ENCODE measurements around the gene FAM174B. TPM values are rescaled to one million over a fixed set of nuclear protein-coding genes. Genes with fewer than 3 reads are reported as not detected.
A peak's percentile ranks its signal among the peaks of the same experiment; 100 is the strongest.

FAM174B gene
- 19.8 and 20.0 TPM in 2 replicates for total RNA-seq (2013; cell fraction: nucleolus; rRNA removed)
- total RNA-seq (2014; rRNA removed), result 3.0 and 4.1 TPM in 2 replicates
- total RNA-seq (2014; rRNA removed; fragmentation: Illumina TruSeq; extraction: Trizol), result 2.8 and 3.9 TPM in 2 replicates
- total RNA-seq (2021), result 8.0 and 10.7 TPM in 2 replicates
- 11.6 TPM for polyA plus RNA-seq (2011; ENCODE audit: low read depth)
- 12.1 and 15.9 TPM in 2 replicates for polyA plus RNA-seq (2011; rRNA removed)
- 12.6 and 20.8 TPM in 2 replicates for polyA plus RNA-seq (2011; cell fraction: cytosol; rRNA removed)
- polyA plus RNA-seq (2011; cell fraction: nucleus; rRNA removed), result 5.0 and 7.8 TPM in 2 replicates
- 27.8 and 39.8 TPM in 2 replicates for polyA plus RNA-seq (2012)
- polyA plus RNA-seq (2014; fragmentation: Illumina TruSeq; extraction: Trizol), result 6.6 and 7.0 TPM in 2 replicates
- 1 to 10 TPM in 1 of 2 experiments, under 1 TPM in 1; 0.71 to 2.4 TPM for polyA plus RNA-seq (2014; fragmentation: Nextera tagmentation; extraction: Ambion mirVana)
- 4.3 and 5.3 TPM in 2 replicates for polyA plus RNA-seq (2014; rRNA removed)
- 1 to 10 TPM; 4.1 to 6.5 TPM for polyA plus RNA-seq (2016; fragmentation: Nextera tagmentation; extraction: Ambion mirVana)
- 20.9 and 22.8 TPM in 2 replicates for polyA minus RNA-seq (2011; rRNA and poly(A)+ RNA removed)
- polyA minus RNA-seq (2011; cell fraction: cytosol; rRNA and poly(A)+ RNA removed), result 5.3 and 10.3 TPM in 2 replicates
- 7.4 and 21.9 TPM in 2 replicates for polyA minus RNA-seq (2011; cell fraction: nucleus; rRNA and poly(A)+ RNA removed)
- Bru-seq, nascent RNA, result percentile 83 among the genes with signal in this experiment
- BruChase-seq, experiment 1, labeled RNA remaining after a 6-hour chase, result percentile 68 among the genes with signal in this experiment
- percentile 72 among the genes with signal in this experiment for BruChase-seq, experiment 2, labeled RNA remaining after a 2-hour chase
- long read RNA-seq, experiment 1, transcript FAM174B-201 (3 exons, 2,792 nt), result major isoform, 11 of 13 reads
- long read RNA-seq, experiment 1, partial matches to known transcripts, result 1 of 13 reads
- long read RNA-seq, experiment 1, other reads (novel, unspliced or antisense), result 1 of 13 reads
- long read RNA-seq, experiment 2, partial matches to known transcripts, result 0 of 5 reads
- long read RNA-seq, experiment 2, other reads (novel, unspliced or antisense), result 4 of 5 reads

GRCh38 chr15:92655178-92655995 lies at the start of gene FAM174B:
TSS of gene FAM174B (minus strand) at chr15:92655775.
- no peaks in the 10 kb centered on the region; a peak in 1 of 4 replicates for H3K36me3 ChIP-seq (ENCODE audit: control insufficient read depth in 2 of 2, insufficient read depth in 2 of 2, low read length in 1 of 2)
- peak within 1 kb of the TSS; percentile 78 for H2AFZ ChIP-seq (ENCODE audit: control insufficient read depth, low read depth, low read length)
- no peaks in the 10 kb centered on the region for H4K20me1 ChIP-seq (ENCODE audit: control insufficient read depth, insufficient read depth)
- BruUV-seq (replicated peaks), result no TSS peak
- peak within 1 kb of the TSS; percentile 51 for H3K9ac ChIP-seq (ENCODE audit: control insufficient read depth, insufficient read depth, low read length)
- peak within 1 kb of the TSS; percentile 65 for H3K4me3 ChIP-seq
- ATAC-seq (peak; percentile 76), DNase-seq (ENCODE audit: low read depth, low spot score) (no peak), FAIRE-seq (no peak)
- peak within 1 kb of the TSS; percentile 60 for H3K4me2 ChIP-seq (ENCODE audit: control insufficient read depth, insufficient read depth)
- ChIA-PET RAD21 (ENCODE audit: unreplicated experiment) (interaction anchor here (0.6 to 2.5 kb wide), 3 partner anchors 9 to 54 kb away, joined by 3 to 11 read pairs (median 3); no protein-coding TSS in a partner anchor), SMC1A (ENCODE audit: uncharacterized antibody, unreplicated experiment) (interaction anchor here (0.5 to 1.7 kb wide), 6 partner anchors 9 to 38 kb away, joined by 3 to 9 read pairs (median 4); no protein-coding TSS in a partner anchor), CTCF (interaction anchor here (1.4 to 1.5 kb wide), 3 partner anchors 10 to 42 kb away, joined by 3 to 7 read pairs (median 4); no protein-coding TSS in a partner anchor), POLR2A (interaction anchor here (5.6 kb wide), 1 partner anchor 9 kb away, joined by 25 read pairs; no protein-coding TSS in a partner anchor)
- peak within 1 kb of the TSS; percentile 38 for H3K27ac ChIP-seq (ENCODE audit: control insufficient read depth, insufficient read depth)
- WGBS (ENCODE audit: insufficient coverage, insufficient replicate concordance, low lambda C conversion rate, missing lambda C conversion rate), result 6% methylated on average over 81 of the region's 100 CpGs
- H3K27me3 ChIP-seq (replicated peaks in 1 of 2; ENCODE audit: control insufficient read depth in 2 of 2, insufficient read depth in 2 of 2, low read length in 1 of 2), result no peaks in the 10 kb centered on the region
- peaks cover 41% of the 10 kb centered on the region for H3K79me2 ChIP-seq (ENCODE audit: control insufficient read depth, insufficient read depth, low read length)
- in situ Hi-C loops (cut with MboI) (loop anchor here (10.0 kb wide), 1 partner anchor 259 kb away; no protein-coding TSS in a partner anchor), intact Hi-C loops (cut with micrococcal nuclease; ENCODE audit: unreplicated experiment) (no loop called here)
- H3K4me1 ChIP-seq (ENCODE audit: control insufficient read depth, insufficient read depth, low read length), result peaks cover 4% of the 10 kb centered on the region; the same call in 1 of the 2 replicates
- H3K9me3 ChIP-seq (replicated peaks; ENCODE audit: control insufficient read depth, insufficient read depth, low read length), result peaks cover 6% of the 10 kb centered on the region; the same call in 2 of the 3 replicates
- TF ChIP-seq, protein P1, sequence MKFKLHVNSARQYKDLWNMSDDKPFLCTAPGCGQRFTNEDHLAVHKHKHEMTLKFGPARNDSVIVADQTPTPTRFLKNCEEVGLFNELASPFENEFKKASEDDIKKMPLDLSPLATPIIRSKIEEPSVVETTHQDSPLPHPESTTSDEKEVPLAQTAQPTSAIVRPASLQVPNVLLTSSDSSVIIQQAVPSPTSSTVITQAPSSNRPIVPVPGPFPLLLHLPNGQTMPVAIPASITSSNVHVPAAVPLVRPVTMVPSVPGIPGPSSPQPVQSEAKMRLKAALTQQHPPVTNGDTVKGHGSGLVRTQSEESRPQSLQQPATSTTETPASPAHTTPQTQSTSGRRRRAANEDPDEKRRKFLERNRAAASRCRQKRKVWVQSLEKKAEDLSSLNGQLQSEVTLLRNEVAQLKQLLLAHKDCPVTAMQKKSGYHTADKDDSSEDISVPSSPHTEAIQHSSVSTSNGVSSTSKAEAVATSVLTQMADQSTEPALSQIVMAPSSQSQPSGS (IDR thresholded peaks at IDR 0.05; ENCODE audit: low read length), result no peak
- TF ChIP-seq, protein P2, sequence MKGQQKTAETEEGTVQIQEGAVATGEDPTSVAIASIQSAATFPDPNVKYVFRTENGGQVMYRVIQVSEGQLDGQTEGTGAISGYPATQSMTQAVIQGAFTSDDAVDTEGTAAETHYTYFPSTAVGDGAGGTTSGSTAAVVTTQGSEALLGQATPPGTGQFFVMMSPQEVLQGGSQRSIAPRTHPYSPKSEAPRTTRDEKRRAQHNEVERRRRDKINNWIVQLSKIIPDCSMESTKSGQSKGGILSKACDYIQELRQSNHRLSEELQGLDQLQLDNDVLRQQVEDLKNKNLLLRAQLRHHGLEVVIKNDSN (IDR thresholded peaks at IDR 0.05; ENCODE audit: borderline replicate concordance, extremely low read length, insufficient read depth, low read depth, low read length), result peak; percentile 59
- peak; percentile 50 for TF ChIP-seq KLF5 (IDR thresholded peaks at IDR 0.05; ENCODE audit: partially characterized antibody)
- TF ChIP-seq RAD21 (IDR thresholded peaks at IDR 0.05; ENCODE audit: insufficient read depth, low read depth, low read length), result no peak
- TF ChIP-seq POLR2AphosphoS5 (IDR thresholded peaks at IDR 0.05; ENCODE audit: low read length), result no peak
- peak; percentile 77 for TF ChIP-seq DPF2 (IDR thresholded peaks at IDR 0.05)
- no peak for TF ChIP-seq RFX5 (IDR thresholded peaks at IDR 0.05; ENCODE audit: low read depth, low read length)
- peak; percentile 90 for TF ChIP-seq IKZF1 (conservative IDR thresholded peaks at IDR 0.05)
- TF ChIP-seq MYC (IDR thresholded peaks at IDR 0.05; ENCODE audit: insufficient read depth, insufficient read length, insufficient replicate concordance, low read length, severe bottlenecking), result peak; percentile 22
- TF ChIP-seq HDAC6 (IDR thresholded peaks at IDR 0.05; ENCODE audit: unreplicated experiment), result peak; percentile 92
- peak; percentile 88 for TF ChIP-seq ZNF592 (IDR thresholded peaks at IDR 0.05)
